GM21576 (cell line): Measurements from ENCODE around the gene CTIF.

ENCODE experiments used
- ATAC-seq: cut with Tn5 transposase; IDR thresholded peaks from one replicate; pipeline ENCODE4 v1.9.1; 2021; ENCODE audit warnings: mild to moderate bottlenecking, moderate library complexity; ENCODE audit not compliant: unreplicated experiment

CTIF gene

GRCh38 chr18:48781988-48782363, 243.1 kb downstream of the CTIF start:
- no peak for ATAC-seq

- no peak for ATAC-seq
These were observed 243.6 kb downstream of the CTIF start for GRCh38 chr18:48782381-48782861.

DNA sequence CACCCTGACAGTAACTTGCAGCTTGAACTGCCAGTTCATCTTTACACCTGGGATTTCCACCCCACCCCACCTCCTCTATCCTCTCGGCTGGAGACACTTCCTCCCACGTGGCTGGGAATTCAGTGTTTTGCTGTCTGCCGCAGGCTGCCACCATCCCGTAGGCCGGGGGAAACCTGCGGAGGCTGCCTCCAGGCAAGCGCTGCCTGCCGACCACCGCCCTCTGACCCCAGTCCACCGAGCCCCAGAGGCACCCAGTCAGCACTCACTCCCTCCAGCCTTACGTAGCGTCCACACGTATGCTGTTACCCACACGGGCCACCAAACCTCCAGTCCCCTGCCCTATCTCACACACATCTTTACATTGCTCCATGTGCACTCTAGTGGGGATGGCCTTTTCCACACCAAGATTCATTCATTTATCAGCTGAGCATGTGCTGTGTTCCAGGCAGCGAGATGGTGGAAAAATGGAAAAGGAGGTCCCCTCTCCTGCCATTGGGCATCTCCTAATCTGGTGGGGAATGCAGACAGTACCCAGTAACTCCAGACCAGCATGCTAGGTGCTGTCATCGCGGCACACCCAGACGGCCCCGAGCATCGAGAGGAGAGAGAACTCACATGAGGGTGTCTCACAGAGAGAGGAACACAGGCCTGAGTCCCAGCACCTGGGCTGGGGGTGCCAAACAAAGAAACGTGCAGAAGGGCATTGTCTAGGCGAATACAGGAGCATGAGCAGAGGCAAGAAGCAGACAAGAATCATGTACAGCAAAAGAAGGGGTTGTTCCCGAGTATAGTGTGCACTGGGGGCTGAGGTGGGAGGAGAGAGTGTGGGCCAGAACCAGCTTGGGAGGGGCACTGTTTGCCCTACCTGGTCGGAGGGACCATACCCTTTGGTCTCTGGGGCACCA, 245.0 kb downstream of the CTIF start:
- no peak for ATAC-seq

DNA sequence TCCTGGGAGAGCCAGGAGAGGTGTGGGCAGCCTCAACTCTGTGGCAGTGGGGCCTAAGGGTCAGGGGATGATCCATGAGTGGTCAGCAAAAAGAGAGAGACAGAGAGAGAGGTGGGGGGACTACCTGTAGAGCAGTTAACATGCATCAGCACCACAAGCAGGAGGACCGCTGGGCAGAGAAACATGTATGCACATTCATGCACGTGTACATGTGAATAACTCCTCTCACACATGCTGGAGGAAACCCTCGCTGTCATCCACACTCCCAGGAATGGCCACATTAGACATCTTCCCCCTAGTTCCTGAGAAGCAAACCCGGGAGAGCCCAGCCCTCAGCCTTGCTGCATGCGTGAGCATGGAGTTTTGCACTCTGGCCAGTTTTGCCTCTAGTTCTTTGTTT, 245.8 kb downstream of the CTIF start:
- ATAC-seq, result peak; percentile 19

GRCh38 chr18:48785091-48785614, 246.3 kb downstream of the CTIF start:
- ATAC-seq, result peak; percentile 89

- no peak for ATAC-seq
These were observed 247.1 kb downstream of the CTIF start for GRCh38 chr18:48785736-48786454.

DNA sequence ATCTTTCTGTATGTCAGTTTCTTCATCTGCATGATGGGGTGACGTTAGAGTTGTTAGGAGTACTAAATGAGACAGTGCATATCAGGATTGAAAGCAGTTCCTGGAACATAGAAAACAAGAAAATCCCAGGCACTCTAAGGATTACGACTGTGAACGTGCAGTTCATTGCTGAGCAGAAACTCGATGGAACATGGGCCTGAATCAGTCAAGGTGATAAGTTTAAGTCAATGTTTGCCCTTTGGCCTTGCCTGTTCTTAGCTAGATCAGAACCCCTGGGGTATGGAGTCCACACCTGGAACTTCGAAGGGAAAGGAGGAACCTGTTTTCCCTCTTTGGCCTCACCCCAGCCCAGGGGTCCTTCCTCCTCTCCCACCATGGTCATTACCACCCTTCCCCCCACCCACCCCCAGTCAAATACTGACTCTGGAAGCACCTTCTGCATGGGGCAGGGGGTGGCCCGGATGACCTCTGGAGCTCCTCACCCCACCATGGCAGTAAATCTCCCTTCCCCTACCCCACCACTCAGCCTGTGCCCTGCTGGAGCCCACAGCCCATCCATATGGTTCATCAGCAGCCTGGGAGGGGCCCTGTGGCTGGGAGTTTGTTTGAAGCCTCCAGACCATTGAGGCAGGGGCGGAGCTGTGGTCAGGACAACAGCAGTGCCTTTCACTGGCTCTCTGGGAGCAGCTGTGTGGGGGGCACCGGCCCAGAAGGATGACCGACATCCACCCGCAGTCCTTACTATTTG, 247.8 kb downstream of the CTIF start:
- ATAC-seq, result no peak

DNA sequence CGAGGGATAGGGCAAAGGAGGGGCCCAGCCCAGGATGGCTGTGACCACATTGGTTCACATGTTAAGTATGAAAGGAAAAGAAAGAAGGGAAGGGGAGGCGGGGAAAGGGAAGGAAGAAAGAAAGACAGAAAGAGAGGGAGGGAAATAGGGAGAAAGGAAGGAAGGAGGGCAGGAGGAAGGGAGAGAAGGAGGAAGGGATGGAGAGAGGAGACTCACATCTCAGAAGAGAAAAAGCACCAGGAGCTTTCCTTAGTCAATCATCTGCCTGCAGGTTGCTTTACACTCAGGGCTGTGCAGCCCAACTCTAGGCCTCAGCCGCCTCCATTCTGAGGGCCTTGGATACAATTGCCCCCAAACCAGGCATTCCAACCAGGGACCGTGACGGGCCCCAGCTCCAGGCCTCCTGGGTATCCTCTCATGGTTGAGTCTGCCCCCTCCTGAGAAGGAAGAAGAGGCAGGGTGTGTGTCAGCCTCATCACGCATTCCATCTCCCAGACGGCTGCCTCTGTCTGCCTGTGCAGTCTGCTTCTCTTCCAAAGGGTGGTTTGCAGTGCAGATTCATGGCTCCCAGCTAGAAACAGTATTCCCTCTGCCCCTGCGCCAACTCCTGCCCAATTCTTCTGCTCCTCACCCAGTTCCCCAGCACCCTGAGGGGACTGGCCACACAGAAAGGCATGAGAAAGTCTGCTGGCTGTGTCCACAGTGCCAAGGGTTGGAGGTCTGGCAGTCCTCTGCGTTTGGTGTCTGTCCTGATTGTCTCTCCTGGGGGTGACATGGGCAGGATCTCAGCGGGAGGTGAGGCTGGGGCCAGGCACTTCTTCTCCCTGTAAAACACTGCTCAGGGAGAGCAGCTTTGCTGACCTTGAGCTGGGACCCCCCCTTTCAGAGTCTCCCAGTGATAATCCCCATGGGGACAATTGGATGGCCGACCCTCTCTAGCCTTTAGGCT, 248.6 kb downstream of the CTIF start:
- ATAC-seq, result no peak

DNA sequence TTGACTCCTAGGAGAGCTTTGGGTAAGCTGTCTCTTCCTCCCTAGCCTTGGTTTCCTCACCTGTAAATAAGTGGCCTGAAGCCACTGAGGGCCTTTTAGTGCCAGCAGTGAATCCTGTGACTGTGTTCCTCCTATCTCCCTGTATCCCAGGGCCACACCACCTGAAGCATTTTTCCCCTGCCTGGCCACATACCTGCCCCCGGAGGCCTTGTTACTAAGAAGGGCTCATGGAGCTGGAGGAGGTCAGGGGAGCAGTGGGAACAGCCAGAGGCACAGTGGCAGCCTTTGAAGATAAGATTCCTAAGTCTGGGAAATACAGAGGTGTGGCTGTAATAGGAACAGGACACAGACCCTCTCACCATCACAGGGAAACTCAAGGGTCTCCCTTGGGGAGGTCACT, 249.5 kb downstream of the CTIF start:
- no peak for ATAC-seq

- no peak for ATAC-seq
These were observed 250.5 kb downstream of the CTIF start for GRCh38 chr18:48789259-48789812.

- no peak for ATAC-seq
These were observed 251.5 kb downstream of the CTIF start for GRCh38 chr18:48790226-48790863.

- no peak for ATAC-seq
These were observed 252.2 kb downstream of the CTIF start for GRCh38 chr18:48790869-48791635.

GRCh38 chr18:48791636-48792105, 252.8 kb downstream of the CTIF start:
- ATAC-seq, result no peak

- no peak for ATAC-seq
These were observed 253.3 kb downstream of the CTIF start for GRCh38 chr18:48792141-48792540.

DNA sequence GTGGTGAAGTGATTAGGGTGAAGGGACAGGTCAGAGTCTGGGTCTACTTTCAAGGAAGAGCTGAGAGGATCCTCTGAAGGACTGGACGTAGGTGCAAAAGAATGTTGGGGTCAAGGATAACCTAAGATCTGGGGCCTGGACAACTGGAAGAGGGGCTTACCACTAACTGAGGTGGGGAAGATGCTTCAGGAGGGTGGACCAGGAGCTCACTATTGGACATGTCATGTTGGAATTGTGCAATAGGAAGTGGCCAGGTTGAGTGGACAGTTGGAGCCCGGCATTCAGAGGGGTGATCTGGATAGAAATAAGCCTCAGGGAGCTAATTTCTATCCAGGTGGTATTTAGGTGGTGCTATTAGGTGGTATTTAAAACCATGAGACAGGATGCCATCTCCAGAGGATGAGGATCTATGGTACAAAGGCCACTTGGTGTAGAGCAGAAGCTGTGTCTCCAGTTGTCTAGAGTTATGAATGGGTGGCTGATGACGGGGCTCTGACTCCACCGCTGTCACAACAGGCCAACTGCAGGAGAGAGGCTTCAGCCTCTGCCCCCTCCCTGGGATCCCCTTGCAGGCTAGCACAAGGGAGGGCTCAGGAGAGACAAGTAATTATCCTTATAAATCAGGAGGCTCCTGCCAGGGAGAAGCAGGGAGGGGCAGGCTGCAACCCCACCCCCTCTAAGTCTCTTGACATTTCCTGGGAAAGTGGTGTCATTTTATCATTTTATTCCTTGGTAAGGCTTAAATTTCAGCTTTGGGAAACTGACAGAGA, 254.0 kb downstream of the CTIF start:
- no peak for ATAC-seq

DNA sequence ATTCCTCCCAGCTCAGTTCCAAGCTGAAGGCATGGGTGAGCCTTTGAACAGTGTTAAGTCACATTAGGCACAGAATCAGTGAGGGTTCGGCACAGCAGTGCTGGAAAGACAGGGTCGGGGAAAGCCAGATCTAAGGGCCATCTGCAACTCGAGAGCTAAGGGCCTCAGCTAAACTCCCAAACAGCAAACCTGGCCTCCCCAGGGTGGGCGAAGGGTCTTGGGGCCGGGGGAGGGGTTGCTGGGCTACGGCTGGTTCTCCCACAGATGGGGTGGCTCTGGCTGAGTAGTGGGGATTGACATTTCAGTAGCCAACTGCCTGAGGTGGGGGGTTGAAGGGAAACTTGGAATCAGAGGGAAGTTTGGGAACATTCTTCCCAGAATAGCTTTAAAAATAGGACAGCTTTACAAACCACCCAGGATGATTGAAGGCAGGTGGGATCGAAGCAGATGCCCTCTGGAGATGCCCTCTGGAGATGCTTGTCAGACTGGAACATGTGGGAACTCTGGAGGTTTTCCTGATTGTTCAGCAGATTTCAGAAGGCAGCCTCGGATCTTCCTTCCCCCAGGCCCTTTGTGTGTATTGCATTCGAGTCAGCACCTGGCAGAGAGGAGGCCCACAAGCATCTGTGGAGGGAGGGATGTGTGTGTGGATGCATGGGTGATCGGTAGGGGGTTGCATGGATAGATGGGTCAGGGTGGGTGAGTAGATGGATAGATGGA, 255.6 kb downstream of the CTIF start:
- ATAC-seq, result no peak

DNA sequence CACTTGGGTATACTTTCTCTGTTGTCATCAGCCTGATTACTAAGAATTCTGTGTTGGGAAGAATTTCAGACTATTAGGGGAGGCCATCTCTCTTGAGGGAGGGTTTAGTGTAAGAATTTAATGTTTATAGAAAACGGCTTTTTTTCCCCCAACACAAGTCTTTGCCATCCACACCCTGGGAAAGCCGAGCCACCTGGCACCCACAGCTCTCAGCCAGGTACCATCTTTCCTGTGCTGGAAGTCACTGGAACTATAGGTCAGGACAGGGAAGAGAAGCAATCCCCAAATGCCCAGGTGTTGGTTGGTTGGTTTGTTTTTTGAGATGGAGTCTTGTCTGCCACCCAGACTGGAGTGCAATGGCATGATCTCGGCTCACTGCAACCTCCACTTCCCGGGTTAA, 256.9 kb downstream of the CTIF start:
- ATAC-seq, result no peak
